Choroid plexus epithelial cell (primary cell): ENCODE results near the gene H3-3A.

Experiments used
- DNase-seq: peaks from one replicate; pipeline ENCODE4 v3.0.0-alpha.2; 2010; ENCODE audit warnings: low read depth
- H3K4me3 ChIP-seq: 2 replicates; pipeline ENCODE4 v1.5.1; 2011; ENCODE audit warnings: low read depth, mild to moderate bottlenecking, control low read depth, low read length, moderate library complexity
- TF ChIP-seq, protein P1 (sequence below): conservative IDR thresholded peaks from 2 replicates; pipeline ENCODE4 v1.5.1; 2011; ENCODE audit warnings: low read depth, mild to moderate bottlenecking, control low read depth, inconsistent platforms, low read length, moderate library complexity

H3-3A gene

DNA sequence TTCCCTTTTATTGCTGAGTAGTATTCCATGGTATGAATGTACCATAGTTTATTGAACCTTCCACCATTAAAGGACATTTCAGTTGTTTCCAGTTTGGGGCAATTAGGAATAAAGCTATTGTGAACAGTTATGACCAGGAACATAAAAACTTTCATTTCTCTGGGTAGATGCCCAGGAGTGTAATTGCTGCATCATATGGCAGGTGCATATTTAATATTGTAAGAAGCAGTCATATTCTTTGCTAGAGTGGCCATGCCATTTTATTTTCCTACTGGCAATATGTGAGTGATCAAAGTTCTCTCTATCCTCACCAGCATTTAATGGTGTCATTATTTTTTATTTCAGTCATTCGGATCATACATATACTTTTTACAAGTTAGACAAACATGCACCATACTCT, 23.9 kb upstream of the H3-3A start:
- DNase-seq: no peak
- H3K4me3 ChIP-seq: no peak overlapping the region
- TF ChIP-seq, protein P1, sequence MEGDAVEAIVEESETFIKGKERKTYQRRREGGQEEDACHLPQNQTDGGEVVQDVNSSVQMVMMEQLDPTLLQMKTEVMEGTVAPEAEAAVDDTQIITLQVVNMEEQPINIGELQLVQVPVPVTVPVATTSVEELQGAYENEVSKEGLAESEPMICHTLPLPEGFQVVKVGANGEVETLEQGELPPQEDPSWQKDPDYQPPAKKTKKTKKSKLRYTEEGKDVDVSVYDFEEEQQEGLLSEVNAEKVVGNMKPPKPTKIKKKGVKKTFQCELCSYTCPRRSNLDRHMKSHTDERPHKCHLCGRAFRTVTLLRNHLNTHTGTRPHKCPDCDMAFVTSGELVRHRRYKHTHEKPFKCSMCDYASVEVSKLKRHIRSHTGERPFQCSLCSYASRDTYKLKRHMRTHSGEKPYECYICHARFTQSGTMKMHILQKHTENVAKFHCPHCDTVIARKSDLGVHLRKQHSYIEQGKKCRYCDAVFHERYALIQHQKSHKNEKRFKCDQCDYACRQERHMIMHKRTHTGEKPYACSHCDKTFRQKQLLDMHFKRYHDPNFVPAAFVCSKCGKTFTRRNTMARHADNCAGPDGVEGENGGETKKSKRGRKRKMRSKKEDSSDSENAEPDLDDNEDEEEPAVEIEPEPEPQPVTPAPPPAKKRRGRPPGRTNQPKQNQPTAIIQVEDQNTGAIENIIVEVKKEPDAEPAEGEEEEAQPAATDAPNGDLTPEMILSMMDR: no peak

DNA sequence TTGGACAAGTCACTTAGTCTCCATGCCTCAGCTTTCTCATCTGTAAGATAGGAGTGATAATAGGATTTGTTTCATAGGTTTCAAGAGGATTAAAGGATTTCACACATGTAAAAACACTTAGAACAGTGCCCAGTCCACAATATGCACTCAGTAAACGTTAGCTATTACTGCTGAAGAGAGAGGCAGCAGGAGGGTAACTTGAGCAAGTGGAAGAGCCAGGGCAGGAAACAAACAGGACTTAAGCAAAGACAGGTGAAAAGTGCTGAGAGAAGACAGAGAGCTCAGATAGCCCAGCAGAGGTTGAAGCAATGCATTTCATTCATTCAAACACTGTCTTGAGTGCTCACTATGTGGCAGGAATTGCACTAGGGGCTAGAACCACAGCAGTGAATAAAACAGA, 21.1 kb upstream of the H3-3A start:
- TF ChIP-seq, protein P1: no peak
- no peak overlapping the region for H3K4me3 ChIP-seq
- DNase-seq: no peak

- H3K4me3 ChIP-seq: no peak overlapping the region
- TF ChIP-seq, protein P1: no peak
Observed at GRCh38 chr1:226044514-226045101, 17.9 kb upstream of the H3-3A start.

GRCh38 chr1:226046240-226046639, 16.3 kb upstream of the H3-3A start:
- peak; percentile 73 for DNase-seq
- H3K4me3 ChIP-seq: no peak overlapping the region
- TF ChIP-seq, protein P1: no peak

More at GRCh38 chr1:226044514-226045101, 17.9 kb upstream of the H3-3A start:
- peak; percentile 5 for DNase-seq

- DNase-seq: peak; percentile 70
Observed at GRCh38 chr1:226047495-226047894, 15.0 kb upstream of the H3-3A start.

GRCh38 chr1:226048886-226049285, 13.6 kb upstream of the H3-3A start:
- DNase-seq: no peak
- no peak overlapping the region for H3K4me3 ChIP-seq
- TF ChIP-seq, protein P1: no peak

More at GRCh38 chr1:226047495-226047894, 15.0 kb upstream of the H3-3A start:
- TF ChIP-seq, protein P1: no peak
- no peak overlapping the region for H3K4me3 ChIP-seq

DNA sequence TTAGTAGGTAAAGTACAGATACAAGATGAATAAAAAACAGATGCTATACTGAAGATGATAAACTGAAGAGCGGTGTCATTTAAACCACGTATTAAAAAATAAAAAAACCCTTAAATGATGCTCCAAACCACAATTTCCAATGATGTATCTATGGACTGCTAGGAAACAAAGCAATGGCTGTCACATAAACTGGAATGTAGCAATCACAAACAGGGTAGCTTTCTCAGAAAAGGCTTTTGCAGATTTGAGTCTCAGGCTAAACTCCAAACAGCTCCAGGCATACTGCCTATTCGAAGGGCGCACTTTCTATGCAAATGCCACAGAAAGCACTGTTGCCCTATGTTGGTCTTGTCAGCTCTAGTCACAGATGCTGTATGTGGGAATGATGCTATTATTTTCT, 12.4 kb upstream of the H3-3A start:
- TF ChIP-seq, protein P1: no peak
- DNase-seq: no peak
- H3K4me3 ChIP-seq: no peak overlapping the region
